Vagina (tissue), 2 donors: Measurements from ENCODE around the gene N4BP2. TPM values are rescaled to one million over a fixed set of nuclear protein-coding genes. Genes with fewer than 3 reads are reported as not detected.
"Not testable (repeated sequence)": the region's sequence is repeated elsewhere in the genome, so short reads cannot be mapped to it uniquely, and the experiment has no call there.

Source experiments
- DNase-seq, 2 donors: peaks; one replicate each; pipeline ENCODE4 v3.0.0-alpha.2; 2017; ENCODE audit errors: extremely low spot score in 2 of 2
- H3K27ac ChIP-seq: fragments of 200-600 bp; sonication (generic); one replicate; pipeline ENCODE4 v1.5.1; 2019
- H3K27me3 ChIP-seq: fragments of 200-600 bp; sonication (generic); one replicate; pipeline ENCODE4 v1.5.1; 2019
- H3K36me3 ChIP-seq, 2 donors: fragments of 200-600 bp; sonication (generic); one replicate each; pipeline ENCODE4 v1.5.1; 2017 to 2019
- H3K4me1 ChIP-seq: fragments of 200-600 bp; sonication (generic); one replicate; pipeline ENCODE4 v1.5.1; 2019
- H3K4me3 ChIP-seq, 2 donors: fragments of 200-600 bp; sonication (generic); 1 replicate in 1 of 2; 2 replicates in 1 of 2; pipeline ENCODE4 v1.5.1; 2016 to 2019
- H3K9me3 ChIP-seq: fragments of 200-600 bp; sonication (generic); one replicate; pipeline ENCODE4 v1.5.1; 2019
- CTCF ChIP-seq, 3 experiments: fragments of 450-650 bp in 2 of 3; fragments of 200-600 bp in 1 of 3; sonication (generic) in 1 of 3; IDR thresholded peaks; one replicate each; pipeline ENCODE4 v1.5.1; 2017 to 2019; ENCODE audit warnings: antibody characterized with exemption in 3 of 3, mild to moderate bottlenecking in 2 of 3, moderate library complexity in 2 of 3
- POLR2A ChIP-seq, 2 donors: fragments of 450-650 bp; IDR thresholded peaks; one replicate each; pipeline ENCODE4 v1.6.1; 2017; ENCODE audit warnings: antibody characterized with exemption in 2 of 2, mild to moderate bottlenecking in 2 of 2, moderate library complexity in 2 of 2
- POLR2AphosphoS5 ChIP-seq, 2 donors: sonication (generic); formaldehyde crosslinking; IDR thresholded peaks; one replicate each; pipeline ENCODE4 v1.9.0; 2017; ENCODE audit warnings: antibody characterized with exemption in 2 of 2, mild to moderate bottlenecking in 2 of 2, low read depth in 1 of 2; ENCODE audit not compliant: insufficient read depth in 1 of 2
- intact Hi-C: fragments of 100-400 bp; cut with DNase I; formaldehyde crosslinking; loops from one replicate; pipeline ENCODE4 v1.15.1; 2023
- total RNA-seq: library from RNA; depleted of rRNA; stranded (reverse); fragments of >200 nt; gene quantifications from one replicate; pipeline ENCODE4 v1.2.3, GENCODE V29; 2016

Gene N4BP2
- total RNA-seq = 7.4 TPM

- intact Hi-C loops = loop anchor here (5.0 to 10.0 kb wide), 2 partner anchors 258 to 355 kb away; no protein-coding TSS in a partner anchor
- DNase-seq = peak in 1 of 2 donors; percentile 94
- Histone ChIP-seq H3K9me3 (no peaks in the 10 kb centered on the region), H3K4me3 (peak within 1 kb of the TSS; percentile 90 to 93), H3K27me3 (no peaks in the 10 kb centered on the region), H3K36me3 (no peaks in the 10 kb centered on the region), H3K27ac (peak within 1 kb of the TSS; percentile 100), H3K4me1 (peaks cover 29% of the 10 kb centered on the region)
- peak; percentile 7 to 89 (median 54) for TF ChIP-seq CTCF (IDR thresholded peaks at IDR 0.05)
- TF ChIP-seq POLR2AphosphoS5 (IDR thresholded peaks at IDR 0.05; ENCODE audit: insufficient read depth in 1 of 2, low read depth in 1 of 2) = peak in 1 of 2 donors; percentile 83
- peak in 1 of 2 donors; percentile 88 for TF ChIP-seq POLR2A (IDR thresholded peaks at IDR 0.05)
These were observed at the start of gene N4BP2 for GRCh38 chr4:40056716-40057585. N4BP2 (plus strand) TSS chr4:40056850; CDS start chr4:40097341, 40,491 bp downstream.

GRCh38 chr4:40016007-40016406 lies 40.6 kb upstream of the N4BP2 start:
- H3K27ac ChIP-seq = no peak overlapping the region

GRCh38 chr4:40020221-40020620 lies 36.4 kb upstream of the N4BP2 start:
- Histone ChIP-seq H3K27ac (no peak overlapping the region), H3K27me3 (no peaks in the 10 kb centered on the region), H3K9me3 (no peaks in the 10 kb centered on the region), H3K4me3 (no peak overlapping the region), H3K4me1 (no peaks in the 10 kb centered on the region), H3K36me3 (no peaks in the 10 kb centered on the region)
- TF ChIP-seq POLR2A (IDR thresholded peaks at IDR 0.05) = no peak
- TF ChIP-seq POLR2AphosphoS5 (IDR thresholded peaks at IDR 0.05; ENCODE audit: insufficient read depth in 1 of 2, low read depth in 1 of 2) = no peak
- TF ChIP-seq CTCF (IDR thresholded peaks at IDR 0.05) = no peak
- intact Hi-C loops = no loop called here
- no peak for DNase-seq

More at GRCh38 chr4:40016007-40016406, 40.6 kb upstream of the N4BP2 start:
- TF ChIP-seq CTCF (IDR thresholded peaks at IDR 0.05) (no peak), POLR2AphosphoS5 (IDR thresholded peaks at IDR 0.05; ENCODE audit: insufficient read depth in 1 of 2, low read depth in 1 of 2) (no peak), POLR2A (IDR thresholded peaks at IDR 0.05) (no peak)
- no peak for DNase-seq
- H3K27me3 ChIP-seq = no peaks in the 10 kb centered on the region
- no peaks in the 10 kb centered on the region for H3K4me1 ChIP-seq
- H3K4me3 ChIP-seq = no peak overlapping the region
- H3K9me3 ChIP-seq = no peaks in the 10 kb centered on the region
- H3K36me3 ChIP-seq = no peaks in the 10 kb centered on the region
- intact Hi-C loops = no loop called here

- H3K4me1 ChIP-seq, DNase-seq, H3K9me3 ChIP-seq, intact Hi-C loops, H3K36me3 ChIP-seq, H3K27me3 ChIP-seq, H3K27ac ChIP-seq, H3K4me3 ChIP-seq: not testable (repeated sequence)
These were observed 35.5 kb upstream of the N4BP2 start for GRCh38 chr4:40021116-40021515.

GRCh38 chr4:40024049-40024448 lies 32.6 kb upstream of the N4BP2 start:
- H3K4me3 ChIP-seq, H3K4me1 ChIP-seq, H3K27me3 ChIP-seq, DNase-seq, intact Hi-C loops, H3K9me3 ChIP-seq, H3K27ac ChIP-seq, H3K36me3 ChIP-seq: not testable (repeated sequence)

GRCh38 chr4:40032785-40033184 lies 23.9 kb upstream of the N4BP2 start:
- no peak for TF ChIP-seq POLR2A (IDR thresholded peaks at IDR 0.05)
- TF ChIP-seq CTCF (IDR thresholded peaks at IDR 0.05) = no peak
- Histone ChIP-seq H3K27me3 (no peaks in the 10 kb centered on the region), H3K36me3 (no peaks in the 10 kb centered on the region), H3K27ac (no peak overlapping the region), H3K4me3 (no peak overlapping the region), H3K4me1 (no peaks in the 10 kb centered on the region), H3K9me3 (no peaks in the 10 kb centered on the region)
- intact Hi-C loops = no loop called here
- DNase-seq = no peak
